GM12801 (cell line): Measurements from ENCODE around the gene TSPAN18.

Experiments used
- CTCF ChIP-seq: IDR thresholded peaks from one replicate; pipeline ENCODE4 v1.5.1; 2011; ENCODE audit warnings: control low read depth; ENCODE audit not compliant: insufficient read length; ENCODE audit errors: extremely low read depth

TSPAN18 gene

GRCh38 chr11:44979543-44980399 is 253.0 kb downstream of the TSPAN18 start:
- TF ChIP-seq CTCF: no peak

- no peak for TF ChIP-seq CTCF
Observed at GRCh38 chr11:44980533-44981427, 254.0 kb downstream of the TSPAN18 start.
